A549 (cell line): ENCODE measurements around the gene SLC2A10. TPM values are rescaled to one million over a fixed set of nuclear protein-coding genes. Genes with fewer than 3 reads are reported as not detected.
A peak's percentile ranks its signal among the peaks of the same experiment; 100 is the strongest.

Experiments
- ATAC-seq, 2 experiments: fragments of 200-7000 bp in 1 of 2; fragments of >200 bp in 1 of 2; cut with Nextera tagmentation in 1 of 2; cut with Tn5 transposase in 1 of 2; 3 replicates each; pipeline versions ENCODE4 v1.8.0 to v1.9.1; 2018 to 2020; ENCODE audit warnings: mild to moderate bottlenecking in 1 of 2, moderate library complexity in 1 of 2
- CTCF ChIA-PET: fragments of 300-600 bp; sonication (Branson Sonifier 250); formaldehyde crosslinking; extraction: SDS; loops from one replicate; lab custom pipeline; 2021; ENCODE audit warnings: antibody characterized with exemption, inconsistent platforms; lab: Yijun Ruan, JAX
- POLR2A ChIA-PET: fragments of 350-600 bp; formaldehyde crosslinking; extraction: SDS; loops from one replicate; lab custom pipeline; 2021; ENCODE audit warnings: antibody characterized with exemption, inconsistent platforms; lab: Yijun Ruan, JAX
- DNase-seq, 2 experiments: peaks; one replicate each; pipeline versions ENCODE4 v3.0.0 to v3.0.0-alpha.2; 2011 to 2016; ENCODE audit warnings: low read depth in 1 of 2, low spot score in 1 of 2
- FAIRE-seq: peaks from 2 replicates; lab custom pipeline; 2011; peaks lifted over from hg19 to GRCh38; lab: Jason Lieb, UNC
- H3K27ac ChIP-seq, 2 experiments: fragments of >200 bp; sonication (Bioruptor Twin); formaldehyde crosslinking; 3 replicates each; pipeline ENCODE4 v1.5.1; 2016 to 2017
- H3K4me1 ChIP-seq: fragments of >200 bp; sonication (Bioruptor Twin); formaldehyde crosslinking; 3 replicates; pipeline ENCODE4 v1.6.1; 2016
- H3K4me2 ChIP-seq: fragments of >200 bp; sonication (Bioruptor Twin); formaldehyde crosslinking; 3 replicates; pipeline ENCODE4 v1.6.1; 2016
- H3K4me3 ChIP-seq: fragments of >200 bp; sonication (Bioruptor Twin); formaldehyde crosslinking; 3 replicates; pipeline ENCODE4 v1.5.1; 2016
- H3K9me3 ChIP-seq: fragments of >200 bp; sonication (Bioruptor Twin); formaldehyde crosslinking; 3 replicates; pipeline ENCODE4 v1.6.1; 2016
- CBX2 ChIP-seq: fragments of 200-600 bp; sonication (generic); IDR thresholded peaks from 2 replicates; pipeline ENCODE4 v1.6.1; 2016; ENCODE audit warnings: low read depth, mild to moderate bottlenecking, borderline replicate concordance
- CBX8 ChIP-seq: fragments of 200-600 bp; sonication (generic); IDR thresholded peaks from 2 replicates; pipeline ENCODE4 v1.6.1; 2016
- CHD2 ChIP-seq: fragments of 150-350 bp; IDR thresholded peaks from 2 replicates; pipeline ENCODE4 v1.6.1; 2014; ENCODE audit warnings: low read length; ENCODE audit not compliant: partially characterized antibody
- CHD4 ChIP-seq: fragments of 200-600 bp; sonication (generic); IDR thresholded peaks from 2 replicates; pipeline ENCODE4 v1.6.1; 2016; ENCODE audit warnings: antibody characterized with exemption, mild to moderate bottlenecking, borderline replicate concordance
- EHMT2 ChIP-seq: fragments of 200-600 bp; sonication (generic); IDR thresholded peaks from 2 replicates; pipeline ENCODE4 v1.6.1; 2016; ENCODE audit warnings: antibody characterized with exemption, low read depth, mild to moderate bottlenecking, moderate library complexity
- FOSB ChIP-seq: fragments of 250-450 bp; sonication (Bioruptor Pico); IDR thresholded peaks from 2 replicates; pipeline ENCODE4 v1.5.0; 2020; ENCODE audit warnings: mild to moderate bottlenecking, moderate library complexity
- GATA3 ChIP-seq: IDR thresholded peaks from 2 replicates; pipeline ENCODE4 v1.6.1; 2012; ENCODE audit warnings: borderline replicate concordance
- HDAC2 ChIP-seq: fragments of 200-600 bp; sonication (generic); IDR thresholded peaks from 2 replicates; pipeline ENCODE4 v1.6.1; 2016
- HOXB5 ChIP-seq: fragments of 250-450 bp; sonication (Bioruptor Pico); IDR thresholded peaks from 2 replicates; pipeline ENCODE4 v1.5.0; 2020; ENCODE audit warnings: mild to moderate bottlenecking, moderate library complexity
- JUNB ChIP-seq: fragments of >200 bp; sonication (Bioruptor Twin); formaldehyde crosslinking; IDR thresholded peaks from 2 replicates; pipeline ENCODE4 v1.6.1; 2016
- KDM1A ChIP-seq: fragments of 200-600 bp; sonication (generic); IDR thresholded peaks from 2 replicates; pipeline ENCODE4 v1.6.1; 2016; ENCODE audit warnings: low read depth, mild to moderate bottlenecking
- MYC ChIP-seq: IDR thresholded peaks from 2 replicates; pipeline ENCODE4 v1.6.1; 2012; ENCODE audit warnings: mild to moderate bottlenecking, inconsistent platforms, low read length, improper control_type of control experiment, borderline replicate concordance
- NFE2L2 ChIP-seq: fragments of 150-350 bp; conservative IDR thresholded peaks from 2 replicates; pipeline ENCODE4 v1.6.1; 2014; ENCODE audit warnings: low read length
- NPAS2 ChIP-seq: fragments of 250-450 bp; sonication (Bioruptor Pico); IDR thresholded peaks from 2 replicates; pipeline ENCODE4 v1.8.0; 2022; ENCODE audit warnings: mild to moderate bottlenecking, moderate library complexity, borderline replicate concordance
- SMC3 ChIP-seq: fragments of >200 bp; sonication (Bioruptor Twin); formaldehyde crosslinking; IDR thresholded peaks from 3 replicates; pipeline ENCODE4 v1.6.1; 2018; ENCODE audit warnings: inconsistent platforms
- SREBF2 ChIP-seq: fragments of 450-650 bp; IDR thresholded peaks from 2 replicates; pipeline ENCODE4 v1.6.1; 2014; ENCODE audit warnings: mild to moderate bottlenecking, moderate library complexity
- ZFP36 ChIP-seq: fragments of 450-650 bp; IDR thresholded peaks from 2 replicates; pipeline ENCODE4 v1.6.1; 2014; ENCODE audit warnings: borderline replicate concordance; ENCODE audit not compliant: partially characterized antibody
- ZNF302 ChIP-seq: fragments of 250-450 bp; sonication (Bioruptor Pico); IDR thresholded peaks from 2 replicates; pipeline ENCODE4 v1.9.0; 2021; ENCODE audit warnings: inconsistent platforms, mild to moderate bottlenecking, moderate library complexity
- WGBS: methylation state at CpG from one replicate; pipeline ENCODE4 v1.1.6; 2017; ENCODE audit errors: missing lambda C conversion rate; 5-methylcytosine and 5-hydroxymethylcytosine counted together
- polyA plus RNA-seq, 4 experiments: library from polyadenylated mRNA; depleted of rRNA in 3 of 4; stranded (reverse); fragments of >200 nt; fragmentation: RNase III in 1 of 4; extraction: RNeasy Plus Mini Kit Qiagen cat#74134 plus additional on column Dnase treatment in 1 of 4; gene quantifications; 2 replicates in 3 of 4; 3 replicates in 1 of 4; pipeline ENCODE4 v1.2.3, GENCODE V29; 2011 to 2017
- TF ChIP-seq, protein P1 (sequence below): fragments of 450-650 bp; IDR thresholded peaks from 2 replicates; pipeline ENCODE4 v1.6.1; 2014; ENCODE audit warnings: antibody characterized with exemption
- TF ChIP-seq, protein P2 (sequence below): fragments of 200-600 bp; sonication (generic); IDR thresholded peaks from 2 replicates; pipeline ENCODE4 v1.6.1; 2016; ENCODE audit warnings: antibody characterized with exemption, mild to moderate bottlenecking, moderate library complexity
- TF ChIP-seq, protein P3 (sequence below): IDR thresholded peaks from 2 replicates; pipeline ENCODE4 v1.6.1; 2012
- TF ChIP-seq, protein P4 (sequence below): fragments of >200 bp; sonication (Bioruptor Twin); formaldehyde crosslinking; IDR thresholded peaks from 2 replicates; pipeline ENCODE4 v1.6.1; 2016
- TF ChIP-seq, protein P5 (sequence below): fragments of 150-350 bp; IDR thresholded peaks from 2 replicates; pipeline ENCODE4 v1.6.1; 2014; ENCODE audit warnings: low read depth, mild to moderate bottlenecking, low read length

Gene SLC2A10
- polyA plus RNA-seq, 2 of the 4 experiments (the other 2 are of a cell fraction), result 0.01 TPM; not detected in 1

DNA sequence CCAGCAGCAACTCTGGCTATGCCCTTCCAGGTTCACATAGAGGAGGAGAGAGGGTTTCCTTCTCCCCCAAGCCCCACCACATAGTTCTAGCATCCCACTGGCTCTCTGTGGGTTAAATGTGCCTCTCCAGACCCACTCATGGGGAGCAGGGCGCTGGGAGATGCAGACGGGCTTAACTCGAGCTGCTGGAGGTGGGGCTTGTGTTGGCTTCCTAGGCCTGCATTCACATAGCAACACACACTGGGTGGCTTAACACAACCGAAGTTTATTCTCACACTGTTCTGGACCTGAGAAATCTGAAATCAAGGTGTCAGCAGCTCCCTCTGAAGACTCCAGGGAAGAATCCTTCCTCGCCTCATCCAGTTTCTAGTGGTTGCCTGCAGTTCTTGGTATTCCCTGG, 33.6 kb downstream of the SLC2A10 start:
- no peak overlapping the region for H3K4me2 ChIP-seq
- no peak for ATAC-seq
- H3K27ac ChIP-seq, result no peak overlapping the region
- peaks cover 13% of the 10 kb centered on the region for H3K4me1 ChIP-seq
- 42% methylated on average over 5 of the region's 5 CpGs for WGBS
- H3K9me3 ChIP-seq, result peaks cover 7% of the 10 kb centered on the region; the same call in 1 of the 3 replicates
- H3K4me3 ChIP-seq, result no peak overlapping the region
- ChIA-PET POLR2A (no interaction called here), CTCF (interaction anchor here (0.6 to 1.6 kb wide), 3 partner anchors 10 to 1162 kb away, joined by 3 to 8 read pairs (median 4); no protein-coding TSS in a partner anchor)
- no peak for TF ChIP-seq HOXB5 (CRISPR knock-in tag)
- TF ChIP-seq, protein P1, sequence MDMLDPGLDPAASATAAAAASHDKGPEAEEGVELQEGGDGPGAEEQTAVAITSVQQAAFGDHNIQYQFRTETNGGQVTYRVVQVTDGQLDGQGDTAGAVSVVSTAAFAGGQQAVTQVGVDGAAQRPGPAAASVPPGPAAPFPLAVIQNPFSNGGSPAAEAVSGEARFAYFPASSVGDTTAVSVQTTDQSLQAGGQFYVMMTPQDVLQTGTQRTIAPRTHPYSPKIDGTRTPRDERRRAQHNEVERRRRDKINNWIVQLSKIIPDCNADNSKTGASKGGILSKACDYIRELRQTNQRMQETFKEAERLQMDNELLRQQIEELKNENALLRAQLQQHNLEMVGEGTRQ, result no peak
- TF ChIP-seq MYC, result no peak
- no peak for TF ChIP-seq GATA3
- no peak for TF ChIP-seq EHMT2
- DNase-seq, result no peak
- FAIRE-seq, result no peak

DNA sequence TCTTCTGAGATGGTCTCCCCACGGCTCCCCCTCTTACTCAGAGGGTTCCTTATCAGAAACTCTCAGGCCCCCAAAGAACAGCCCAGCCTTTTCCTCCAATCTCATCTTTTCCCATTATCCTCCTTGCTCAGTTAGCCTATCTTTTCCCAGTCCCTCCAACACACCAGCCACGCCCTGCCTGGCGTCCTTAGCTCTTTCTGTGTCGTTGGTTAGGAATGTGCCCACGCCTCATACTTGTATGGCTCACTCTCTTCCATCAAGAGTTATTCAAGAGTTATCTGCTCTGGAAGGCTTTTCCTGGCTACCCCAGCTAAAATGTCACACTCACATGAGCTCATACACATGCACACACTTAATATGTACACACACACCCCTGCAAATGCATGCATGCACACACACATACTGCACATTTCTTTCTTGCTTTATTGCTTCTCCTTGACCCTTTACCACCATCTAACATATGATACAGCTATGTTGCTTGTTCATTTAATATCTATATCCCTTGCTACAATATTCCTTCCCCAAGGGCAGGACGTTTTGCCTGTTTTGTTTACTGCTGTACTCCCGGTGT, 37.6 kb downstream of the SLC2A10 start:
- ChIA-PET CTCF (interaction anchor here (0.6 to 15.1 kb wide), 10 partner anchors 11 to 636 kb away, joined by 3 to 116 read pairs (median 4); partner anchors contain the start of gene TP53RK), POLR2A (interaction anchor here (0.7 kb wide), 1 partner anchor 57 kb away, joined by 6 read pairs; no protein-coding TSS in a partner anchor)
- no peak overlapping the region for H3K27ac ChIP-seq
- no peak for FAIRE-seq
- peak overlapping the region; percentile 39; the same call in 2 of the 3 replicates for H3K4me2 ChIP-seq
- peak; percentile 70 to 76 for ATAC-seq
- H3K4me3 ChIP-seq, result no peak overlapping the region
- 18% methylated on average over 7 of the region's 7 CpGs for WGBS
- H3K4me1 ChIP-seq, result peaks cover 13% of the 10 kb centered on the region
- TF ChIP-seq CHD2 (no peak), CHD4 (no peak), JUNB (no peak), ZFP36 (no peak), HOXB5 (CRISPR knock-in tag) (no peak), SMC3 (no peak), ZNF302 (CRISPR knock-in tag) (no peak), SREBF2 (no peak), HDAC2 (no peak), MYC (no peak), KDM1A (no peak), CBX8 (no peak), FOSB (CRISPR knock-in tag) (no peak), NPAS2 (CRISPR knock-in tag) (no peak), NFE2L2 (no peak), CBX2 (no peak)
- TF ChIP-seq, protein P2, sequence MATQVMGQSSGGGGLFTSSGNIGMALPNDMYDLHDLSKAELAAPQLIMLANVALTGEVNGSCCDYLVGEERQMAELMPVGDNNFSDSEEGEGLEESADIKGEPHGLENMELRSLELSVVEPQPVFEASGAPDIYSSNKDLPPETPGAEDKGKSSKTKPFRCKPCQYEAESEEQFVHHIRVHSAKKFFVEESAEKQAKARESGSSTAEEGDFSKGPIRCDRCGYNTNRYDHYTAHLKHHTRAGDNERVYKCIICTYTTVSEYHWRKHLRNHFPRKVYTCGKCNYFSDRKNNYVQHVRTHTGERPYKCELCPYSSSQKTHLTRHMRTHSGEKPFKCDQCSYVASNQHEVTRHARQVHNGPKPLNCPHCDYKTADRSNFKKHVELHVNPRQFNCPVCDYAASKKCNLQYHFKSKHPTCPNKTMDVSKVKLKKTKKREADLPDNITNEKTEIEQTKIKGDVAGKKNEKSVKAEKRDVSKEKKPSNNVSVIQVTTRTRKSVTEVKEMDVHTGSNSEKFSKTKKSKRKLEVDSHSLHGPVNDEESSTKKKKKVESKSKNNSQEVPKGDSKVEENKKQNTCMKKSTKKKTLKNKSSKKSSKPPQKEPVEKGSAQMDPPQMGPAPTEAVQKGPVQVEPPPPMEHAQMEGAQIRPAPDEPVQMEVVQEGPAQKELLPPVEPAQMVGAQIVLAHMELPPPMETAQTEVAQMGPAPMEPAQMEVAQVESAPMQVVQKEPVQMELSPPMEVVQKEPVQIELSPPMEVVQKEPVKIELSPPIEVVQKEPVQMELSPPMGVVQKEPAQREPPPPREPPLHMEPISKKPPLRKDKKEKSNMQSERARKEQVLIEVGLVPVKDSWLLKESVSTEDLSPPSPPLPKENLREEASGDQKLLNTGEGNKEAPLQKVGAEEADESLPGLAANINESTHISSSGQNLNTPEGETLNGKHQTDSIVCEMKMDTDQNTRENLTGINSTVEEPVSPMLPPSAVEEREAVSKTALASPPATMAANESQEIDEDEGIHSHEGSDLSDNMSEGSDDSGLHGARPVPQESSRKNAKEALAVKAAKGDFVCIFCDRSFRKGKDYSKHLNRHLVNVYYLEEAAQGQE, result no peak
- TF ChIP-seq, protein P3, sequence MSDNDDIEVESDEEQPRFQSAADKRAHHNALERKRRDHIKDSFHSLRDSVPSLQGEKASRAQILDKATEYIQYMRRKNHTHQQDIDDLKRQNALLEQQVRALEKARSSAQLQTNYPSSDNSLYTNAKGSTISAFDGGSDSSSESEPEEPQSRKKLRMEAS, result no peak
- TF ChIP-seq, protein P4, sequence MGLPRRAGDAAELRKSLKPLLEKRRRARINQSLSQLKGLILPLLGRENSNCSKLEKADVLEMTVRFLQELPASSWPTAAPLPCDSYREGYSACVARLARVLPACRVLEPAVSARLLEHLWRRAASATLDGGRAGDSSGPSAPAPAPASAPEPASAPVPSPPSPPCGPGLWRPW, result no peak
- TF ChIP-seq, protein P5, sequence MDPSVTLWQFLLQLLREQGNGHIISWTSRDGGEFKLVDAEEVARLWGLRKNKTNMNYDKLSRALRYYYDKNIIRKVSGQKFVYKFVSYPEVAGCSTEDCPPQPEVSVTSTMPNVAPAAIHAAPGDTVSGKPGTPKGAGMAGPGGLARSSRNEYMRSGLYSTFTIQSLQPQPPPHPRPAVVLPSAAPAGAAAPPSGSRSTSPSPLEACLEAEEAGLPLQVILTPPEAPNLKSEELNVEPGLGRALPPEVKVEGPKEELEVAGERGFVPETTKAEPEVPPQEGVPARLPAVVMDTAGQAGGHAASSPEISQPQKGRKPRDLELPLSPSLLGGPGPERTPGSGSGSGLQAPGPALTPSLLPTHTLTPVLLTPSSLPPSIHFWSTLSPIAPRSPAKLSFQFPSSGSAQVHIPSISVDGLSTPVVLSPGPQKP, result no peak
- TF ChIP-seq, all 56 proteins: peak for 0
- DNase-seq, result peak in 1 of 2 experiments; percentile 59
- H3K9me3 ChIP-seq, result no peaks in the 10 kb centered on the region
